Heart left ventricle (tissue), 13 donors: ENCODE results near the gene PKD1.

ENCODE experiments used
- POLR2A ChIP-seq, 2 donors: fragments of 450-650 bp; IDR thresholded peaks; one replicate each; pipeline ENCODE4 v1.6.1; 2017; ENCODE audit warnings: antibody characterized with exemption in 2 of 2, mild to moderate bottlenecking in 2 of 2, moderate library complexity in 2 of 2
- TF ChIP-seq, protein P1 (sequence below), 12 donors: fragments of 200-600 bp; sonication (generic) in 4 of 12; IDR thresholded peaks; one replicate each; pipeline versions ENCODE4 v1.5.0 to v1.8.0; 2018 to 2022; ENCODE audit warnings: antibody characterized with exemption in 12 of 12, mild to moderate bottlenecking in 5 of 12
- donor health status: ischemic (EF 13 %, LVEDD 7.1; RV severe dilation, severe dysfunction).
- donor health status: DM: no; HTN: yes; CAD: no.
- donor health status: DM: no; HTN: no; CAD: no.
- donor health status: ischemic (EF 25% LVEDD 6.9; RV normal size, moderate dysfunction).
- donor health status: ischemic (EF 25% LVEDD 5.7; RV mildly dilated, moderate dysfunction).
- donor health status: ischemic (EF 35%, LVEDD 5.7; RV mildly dilated, moderate dysfunction).
- donor health status: nonischemic (EF 11% LVEDD 7.7; RV severe dilation, severe dysfunction).
- donor health status: DM: yes; HTN: yes; CAD: no.
- donor health status: PGD.
- donor health status: ischemic (EF 29% LVEDD 5.4; RV normal size, mild dysfunction).
- donor health status: nonischemic (EF 23%, LVEDD 6.1; RV moderate dilation, normal function).

DNA sequence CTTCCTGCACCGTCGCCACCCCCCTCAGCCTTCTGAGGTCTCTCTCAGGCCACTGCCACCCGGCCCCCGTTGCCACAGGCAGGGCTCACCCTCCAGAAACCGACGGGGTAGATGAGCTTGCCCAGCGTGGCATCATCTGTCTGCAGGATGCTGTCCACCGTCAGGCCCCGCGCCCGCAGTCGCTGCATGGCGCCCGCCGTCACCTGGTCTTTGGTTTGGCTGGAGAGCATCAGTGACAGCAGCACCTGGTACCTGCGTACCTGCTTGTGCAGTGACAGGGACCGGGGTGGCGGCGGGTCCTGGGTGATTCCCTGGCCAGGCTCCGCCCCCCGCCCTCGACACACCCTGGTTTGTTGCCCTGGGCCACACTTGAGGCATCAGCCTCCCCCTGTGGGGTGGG is 91.2 kb downstream of the PKD1 start:
- TF ChIP-seq, protein P1, sequence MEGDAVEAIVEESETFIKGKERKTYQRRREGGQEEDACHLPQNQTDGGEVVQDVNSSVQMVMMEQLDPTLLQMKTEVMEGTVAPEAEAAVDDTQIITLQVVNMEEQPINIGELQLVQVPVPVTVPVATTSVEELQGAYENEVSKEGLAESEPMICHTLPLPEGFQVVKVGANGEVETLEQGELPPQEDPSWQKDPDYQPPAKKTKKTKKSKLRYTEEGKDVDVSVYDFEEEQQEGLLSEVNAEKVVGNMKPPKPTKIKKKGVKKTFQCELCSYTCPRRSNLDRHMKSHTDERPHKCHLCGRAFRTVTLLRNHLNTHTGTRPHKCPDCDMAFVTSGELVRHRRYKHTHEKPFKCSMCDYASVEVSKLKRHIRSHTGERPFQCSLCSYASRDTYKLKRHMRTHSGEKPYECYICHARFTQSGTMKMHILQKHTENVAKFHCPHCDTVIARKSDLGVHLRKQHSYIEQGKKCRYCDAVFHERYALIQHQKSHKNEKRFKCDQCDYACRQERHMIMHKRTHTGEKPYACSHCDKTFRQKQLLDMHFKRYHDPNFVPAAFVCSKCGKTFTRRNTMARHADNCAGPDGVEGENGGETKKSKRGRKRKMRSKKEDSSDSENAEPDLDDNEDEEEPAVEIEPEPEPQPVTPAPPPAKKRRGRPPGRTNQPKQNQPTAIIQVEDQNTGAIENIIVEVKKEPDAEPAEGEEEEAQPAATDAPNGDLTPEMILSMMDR (IDR thresholded peaks at IDR 0.05): no peak
- no peak for TF ChIP-seq POLR2A (IDR thresholded peaks at IDR 0.05)
